GM12892 (cell line): ENCODE results near the gene EFR3B.

Experiments used
- POLR2A ChIP-seq: IDR thresholded peaks from 2 replicates; pipeline ENCODE4 v1.6.1; 2011; ENCODE audit warnings: low read depth, low read length, control low read depth
- POLR2AphosphoS5 ChIP-seq: IDR thresholded peaks from 2 replicates; pipeline ENCODE4 v1.6.1; 2011; ENCODE audit warnings: low read depth, low read length, control low read depth

DNA sequence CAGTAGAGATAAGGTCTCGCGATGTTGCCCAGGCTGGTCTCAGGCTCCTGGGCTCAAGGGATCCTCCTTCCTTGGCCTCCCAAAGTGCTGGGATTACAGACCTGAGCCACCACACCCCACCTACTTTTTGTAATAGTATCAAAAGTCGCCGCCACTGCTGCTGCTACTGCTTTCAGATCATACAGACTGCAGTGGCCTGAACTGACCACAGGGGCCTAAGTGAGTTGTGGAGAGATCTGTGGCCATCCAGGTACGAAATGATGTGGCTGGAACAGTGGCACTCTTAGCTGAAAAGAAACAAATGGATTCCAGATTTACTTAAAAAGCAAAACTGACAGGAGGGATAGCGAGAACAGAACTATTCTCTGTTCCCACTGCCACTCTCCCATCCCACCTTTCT lies 159.4 kb downstream of the EFR3B start:
- TF ChIP-seq POLR2AphosphoS5 (no peak), POLR2A (no peak)
